ENCODE data around the gene ITGB2. TPM values are rescaled to one million over a fixed set of nuclear protein-coding genes. Genes with fewer than 3 reads are reported as not detected.

ITGB2 gene
- total RNA-seq, 1 experiment from 2014 or later, result 45.1 TPM

GRCh38 chr21:44964381-44964780 lies 43.7 kb upstream of the ITGB2 start:
- BruUV-seq (replicated peaks), result no TSS peak
- Histone ChIP-seq H3F3A (ENCODE audit: low read length, unreplicated experiment) (peaks cover 4% of the 10 kb centered on the region), H3K9me2 (replicated peaks; ENCODE audit: low read length) (no peaks in the 10 kb centered on the region), H2AFZ (ENCODE audit: low read length) (no peak overlapping the region), H3K4me3 (ENCODE audit: low read length) (no peak overlapping the region), H3K4me1 (ENCODE audit: insufficient read depth, low read length) (peaks cover 1% of the 10 kb centered on the region; the same call in 1 of the 2 replicates), H3K27me3 (ENCODE audit: low read length) (no peaks in the 10 kb centered on the region), H3K36me3 (ENCODE audit: low read depth, low read length) (peaks cover 60% of the 10 kb centered on the region), H3K9me3 (ENCODE audit: low read length) (peaks cover 7% of the 10 kb centered on the region; the same call in 1 of the 2 replicates), H3K4me2 (ENCODE audit: low read length) (no peak overlapping the region), H3K9ac (ENCODE audit: low read length) (no peak overlapping the region), H3K79me2 (ENCODE audit: low read length) (peaks cover 37% of the 10 kb centered on the region), H3K27ac (ENCODE audit: low read length) (no peak overlapping the region), H4K20me1 (ENCODE audit: low read length) (no peaks in the 10 kb centered on the region)
- POLR2A ChIA-PET (ENCODE audit: unreplicated experiment), result no interaction called here
- ATAC-seq, result no peak
- DNase-seq, result no peak
- TF ChIP-seq CTCF (conservative IDR thresholded peaks at IDR 0.05; ENCODE audit: low read depth, low read length) (no peak), EZH2phosphoT487 (IDR thresholded peaks at IDR 0.05; ENCODE audit: borderline replicate concordance, low read length) (no peak), EZH2 (IDR thresholded peaks at IDR 0.05; ENCODE audit: low read length, unreplicated experiment) (no peak)
- CTCF ChIA-PET, result no interaction called here
- intact Hi-C loops (cut with micrococcal nuclease), result no loop called here

DNA sequence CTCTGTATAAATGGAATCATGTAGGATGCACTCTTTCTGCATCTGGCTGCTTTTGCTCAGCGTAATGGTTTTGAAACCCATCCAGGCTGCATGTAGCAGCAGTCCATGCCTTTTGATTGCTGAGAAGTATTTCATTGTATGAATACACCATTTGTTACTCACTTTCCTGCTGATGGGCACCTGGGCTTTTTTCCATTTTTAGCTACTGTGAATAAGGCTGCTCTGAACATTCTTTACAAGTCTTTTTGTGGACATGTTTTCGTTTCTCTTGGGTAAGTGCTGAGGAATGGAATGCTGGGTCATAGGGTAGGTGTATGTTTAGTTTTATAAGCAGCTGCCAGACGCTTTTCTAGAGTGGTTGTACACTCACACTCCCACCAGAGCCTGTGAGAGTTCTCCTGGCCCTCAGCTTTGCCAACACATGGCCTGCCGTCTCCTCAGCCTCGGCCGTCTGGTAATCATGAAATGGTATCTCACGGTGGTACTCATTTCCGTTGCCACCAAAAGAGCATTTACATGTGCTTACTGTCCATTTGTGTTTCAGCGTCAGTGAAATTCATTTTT lies 41.8 kb upstream of the ITGB2 start:
- intact Hi-C loops (cut with micrococcal nuclease), result no loop called here
- peaks cover 7% of the 10 kb centered on the region; the same call in 1 of the 2 replicates for H3K9me3 ChIP-seq (ENCODE audit: low read length)
- no peak overlapping the region for H3K4me2 ChIP-seq (ENCODE audit: low read length)
- H3K9ac ChIP-seq (ENCODE audit: low read length), result no peak overlapping the region
- H3F3A ChIP-seq (ENCODE audit: low read length, unreplicated experiment), result peaks cover 4% of the 10 kb centered on the region
- ATAC-seq, result no peak
- no peak overlapping the region for H3K27ac ChIP-seq (ENCODE audit: low read length)
- H3K4me1 ChIP-seq (ENCODE audit: insufficient read depth, low read length), result no peaks in the 10 kb centered on the region
- no peak overlapping the region for H3K4me3 ChIP-seq (ENCODE audit: low read length)
- CTCF ChIA-PET, result interaction anchor here (0.7 kb wide), 1 partner anchor 169 kb away, joined by 5 read pairs; no protein-coding TSS in a partner anchor
- no peak overlapping the region for H2AFZ ChIP-seq (ENCODE audit: low read length)
- H3K9me2 ChIP-seq (replicated peaks; ENCODE audit: low read length), result no peaks in the 10 kb centered on the region
- peaks cover 52% of the 10 kb centered on the region for H3K79me2 ChIP-seq (ENCODE audit: low read length)
- no peak for DNase-seq
- H3K36me3 ChIP-seq (ENCODE audit: low read depth, low read length), result peaks cover 66% of the 10 kb centered on the region
- no TSS peak for BruUV-seq (replicated peaks)
- H3K27me3 ChIP-seq (ENCODE audit: low read length), result no peaks in the 10 kb centered on the region
- POLR2A ChIA-PET (ENCODE audit: unreplicated experiment), result no interaction called here
- H4K20me1 ChIP-seq (ENCODE audit: low read length), result no peaks in the 10 kb centered on the region
- TF ChIP-seq EZH2 (IDR thresholded peaks at IDR 0.05; ENCODE audit: low read length, unreplicated experiment), result no peak

GRCh38 chr21:44960141-44961092 lies 39.7 kb upstream of the ITGB2 start:
- Histone ChIP-seq H3F3A (ENCODE audit: low read length, unreplicated experiment) (peaks cover 4% of the 10 kb centered on the region), H3K9me2 (replicated peaks; ENCODE audit: low read length) (no peaks in the 10 kb centered on the region), H3K79me2 (ENCODE audit: low read length) (peaks cover 71% of the 10 kb centered on the region), H3K4me3 (ENCODE audit: low read length) (no peak overlapping the region), H3K4me2 (ENCODE audit: low read length) (no peak overlapping the region), H4K20me1 (ENCODE audit: low read length) (0 out of 2 replicates have a peak, but pooled peaks cover 10% of the 10 kb centered on the region), H3K27ac (ENCODE audit: low read length) (no peak overlapping the region), H2AFZ (ENCODE audit: low read length) (no peak overlapping the region), H3K9ac (ENCODE audit: low read length) (no peak overlapping the region), H3K36me3 (ENCODE audit: low read depth, low read length) (peaks cover 66% of the 10 kb centered on the region), H3K4me1 (ENCODE audit: insufficient read depth, low read length) (no peaks in the 10 kb centered on the region), H3K9me3 (ENCODE audit: low read length) (peaks cover 7% of the 10 kb centered on the region; the same call in 1 of the 2 replicates), H3K27me3 (ENCODE audit: low read length) (no peaks in the 10 kb centered on the region)
- no peak for TF ChIP-seq EZH2 (IDR thresholded peaks at IDR 0.05; ENCODE audit: low read length, unreplicated experiment)
- no peak for TF ChIP-seq EZH2phosphoT487 (IDR thresholded peaks at IDR 0.05; ENCODE audit: borderline replicate concordance, low read length)
- TF ChIP-seq CTCF (conservative IDR thresholded peaks at IDR 0.05; ENCODE audit: low read depth, low read length), result no peak
- ATAC-seq (no peak), DNase-seq (no peak)
- BruUV-seq (replicated peaks), result no TSS peak
- ChIA-PET CTCF (no interaction called here), POLR2A (ENCODE audit: unreplicated experiment) (no interaction called here)
- intact Hi-C loops (cut with micrococcal nuclease), result no loop called here
